Fibroblast of lung (primary cell): ENCODE measurements around the gene MECR.

Experiments
- EZH2 ChIP-seq: IDR thresholded peaks from 2 replicates; pipeline ENCODE4 v1.5.1; 2012; ENCODE audit warnings: low read length, control low read depth, mild to moderate bottlenecking; ENCODE audit errors: missing control alignments
- TF ChIP-seq, protein P1 (sequence below), 2 donors: IDR thresholded peaks in 1 of 2; conservative IDR thresholded peaks in 1 of 2; 1 replicate in 1 of 2; 2 replicates in 1 of 2; pipeline ENCODE4 v1.5.1; 2011 to 2012; ENCODE audit warnings: low read length in 2 of 2, control low read depth in 1 of 2, inconsistent platforms in 1 of 2, low read depth in 1 of 2, mild to moderate bottlenecking in 1 of 2

DNA sequence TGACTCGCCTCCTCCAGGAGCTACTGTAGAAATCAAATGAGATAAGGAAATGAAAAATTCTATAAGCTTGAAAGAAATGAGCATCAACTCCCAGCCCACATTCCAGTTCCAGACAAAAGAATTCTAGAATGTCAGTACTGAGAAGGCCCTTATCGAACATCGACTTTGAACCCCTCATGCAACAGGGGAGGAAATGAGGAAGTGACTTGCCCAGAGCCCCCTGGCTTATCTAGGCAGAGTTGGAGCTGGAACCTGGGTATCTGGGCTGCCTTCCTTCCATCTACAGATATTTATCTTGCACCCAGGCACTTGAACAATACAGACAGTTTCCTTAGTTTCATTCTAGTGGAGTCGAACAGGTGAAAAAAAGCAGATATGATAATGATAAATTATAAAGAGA lies 22.3 kb downstream of the MECR start:
- TF ChIP-seq, protein P1, sequence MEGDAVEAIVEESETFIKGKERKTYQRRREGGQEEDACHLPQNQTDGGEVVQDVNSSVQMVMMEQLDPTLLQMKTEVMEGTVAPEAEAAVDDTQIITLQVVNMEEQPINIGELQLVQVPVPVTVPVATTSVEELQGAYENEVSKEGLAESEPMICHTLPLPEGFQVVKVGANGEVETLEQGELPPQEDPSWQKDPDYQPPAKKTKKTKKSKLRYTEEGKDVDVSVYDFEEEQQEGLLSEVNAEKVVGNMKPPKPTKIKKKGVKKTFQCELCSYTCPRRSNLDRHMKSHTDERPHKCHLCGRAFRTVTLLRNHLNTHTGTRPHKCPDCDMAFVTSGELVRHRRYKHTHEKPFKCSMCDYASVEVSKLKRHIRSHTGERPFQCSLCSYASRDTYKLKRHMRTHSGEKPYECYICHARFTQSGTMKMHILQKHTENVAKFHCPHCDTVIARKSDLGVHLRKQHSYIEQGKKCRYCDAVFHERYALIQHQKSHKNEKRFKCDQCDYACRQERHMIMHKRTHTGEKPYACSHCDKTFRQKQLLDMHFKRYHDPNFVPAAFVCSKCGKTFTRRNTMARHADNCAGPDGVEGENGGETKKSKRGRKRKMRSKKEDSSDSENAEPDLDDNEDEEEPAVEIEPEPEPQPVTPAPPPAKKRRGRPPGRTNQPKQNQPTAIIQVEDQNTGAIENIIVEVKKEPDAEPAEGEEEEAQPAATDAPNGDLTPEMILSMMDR (conservative IDR thresholded peaks at IDR 0.05 in 1 of 2, IDR thresholded peaks at IDR 0.05 in 1 of 2; ENCODE audit: low read depth in 1 of 2, low read length in 2 of 2), result no peak
- no peak for TF ChIP-seq EZH2
